Measurements from ENCODE around the gene AKAP10. TPM values are rescaled to one million over a fixed set of nuclear protein-coding genes. Genes with fewer than 3 reads are reported as not detected.

Gene AKAP10
- total and polyA plus RNA-seq, 7 experiments from 2014 or later = 17.0 to 69.0 (median 50.5) TPM

DNA sequence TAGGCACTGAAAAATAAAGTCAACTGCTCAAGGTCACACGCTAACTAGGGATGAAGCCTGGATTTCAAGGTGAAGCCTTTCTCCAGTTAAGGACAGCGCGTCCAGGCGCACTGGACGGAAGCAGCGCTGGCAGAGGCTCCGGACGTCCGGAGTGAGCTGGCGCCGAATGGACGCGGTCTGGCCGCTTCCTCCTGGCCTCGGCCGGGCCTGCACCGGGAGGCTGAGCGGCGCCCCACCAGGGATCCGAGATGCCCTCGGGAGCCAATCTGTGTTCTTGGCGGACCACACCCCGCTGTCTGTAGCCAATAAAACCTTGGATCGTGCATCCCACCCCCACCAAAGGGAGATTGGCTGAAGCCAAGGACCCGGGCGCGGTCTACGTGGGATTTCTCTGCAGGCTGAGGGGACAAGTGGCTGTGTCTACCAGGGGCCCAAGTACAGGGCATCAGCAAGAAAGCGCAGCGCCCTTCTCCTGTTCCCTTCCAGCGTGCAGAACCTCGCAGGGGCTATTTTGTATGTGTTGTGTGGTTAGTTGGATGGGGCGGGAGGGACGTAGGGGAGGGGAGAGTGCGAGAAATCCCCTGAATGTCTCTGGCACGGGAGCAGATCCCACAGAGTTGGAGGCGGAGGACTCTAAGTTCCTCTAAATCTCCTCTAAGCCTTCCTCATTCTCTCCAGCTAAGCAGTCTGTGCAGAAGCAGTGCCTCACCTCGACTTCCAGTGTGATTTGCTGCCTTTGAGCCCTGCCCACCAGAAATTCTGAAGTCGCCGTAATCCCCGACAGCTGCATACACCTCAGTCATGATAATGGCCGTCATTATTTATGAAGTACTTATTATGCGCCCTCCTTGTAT is 2.5 kb upstream of the AKAP10 start:
- DNase-seq (no peak), ATAC-seq (no peak)
- Mint-ChIP-seq H3K27me3 (peaks cover 0 to 2% (median 0%) of the 10 kb centered on the region in 5 donors), H3K4me1 (peaks cover 15 to 33% (median 28%) of the 10 kb centered on the region in 7 donors), H3K9me3 (peaks cover 0 to 11% (median 0%) of the 10 kb centered on the region in 11 donors), H3K27ac (peak overlapping the region in 2 of 9 donors; percentile 3 to 25), H3K4me3 (peak overlapping the region in 6 of 10 donors; percentile 19 to 71 (median 38)), H3K36me3 (peaks cover 0 to 9% (median 8%) of the 10 kb centered on the region in 5 donors)
- H3K36me3 ChIP-seq (ENCODE audit: control insufficient read depth in 2 of 3, insufficient read depth in 3 of 3, low read length in 3 of 3) = peaks cover 0 to 4% (median 0%) of the 10 kb centered on the region in 3 experiments
- H3K27ac ChIP-seq (ENCODE audit: low read depth, low read length) = no peak overlapping the region
- no peaks in the 10 kb centered on the region for H3K27me3 ChIP-seq (ENCODE audit: control insufficient read depth in 2 of 2, insufficient read depth in 2 of 2, low read length in 2 of 2)
- ChIA-PET CTCF (interaction anchor here (0.5 kb wide), 1 partner anchor 14 kb away, joined by 3 read pairs; no protein-coding TSS in a partner anchor), POLR2A (no interaction called here)
- H3K4me3 ChIP-seq (ENCODE audit: low read length) = no peak overlapping the region
- H3K9me3 ChIP-seq (ENCODE audit: control insufficient read depth in 2 of 3, low read length in 3 of 3) = no peaks in the 10 kb centered on the region
- peaks cover 8 to 11% of the 10 kb centered on the region in 2 donors for H3K4me1 ChIP-seq (ENCODE audit: control insufficient read depth in 2 of 2, insufficient read depth in 2 of 2, low read length in 2 of 2)
- intact Hi-C loops (cut with micrococcal nuclease) = loop anchor here (5.0 kb wide), 3 partner anchors 333 to 1798 kb away; partner anchors contain the start of genes ALDH3A2 (in 1 of the 2), ALKBH5 (in 1 of the 2) and MAPK7 (in 1 of the 2)

- Mint-ChIP-seq H3K9me3 (peaks cover 0 to 11% (median 0%) of the 10 kb centered on the region in 11 donors), H3K4me3 (peak overlapping the region; percentile 88 to 98 (median 96)), H3K27ac (peak overlapping the region; percentile 94 to 98 (median 96)), H3K36me3 (peaks cover 0 to 15% (median 9%) of the 10 kb centered on the region in 5 donors), H3K4me1 (peaks cover 22 to 46% (median 40%) of the 10 kb centered on the region in 7 donors), H3K27me3 (peaks cover 0 to 2% (median 0%) of the 10 kb centered on the region in 5 donors)
- peaks cover 0 to 4% (median 0%) of the 10 kb centered on the region in 3 experiments for H3K36me3 ChIP-seq (ENCODE audit: control insufficient read depth in 2 of 3, insufficient read depth in 3 of 3, low read length in 3 of 3)
- ATAC-seq = no peak
- no peaks in the 10 kb centered on the region for H3K9me3 ChIP-seq (ENCODE audit: control insufficient read depth in 2 of 3, low read length in 3 of 3)
- peak overlapping the region; percentile 85 for H3K4me3 ChIP-seq (ENCODE audit: low read length)
- peak overlapping the region; percentile 78 for H3K27ac ChIP-seq (ENCODE audit: low read depth, low read length)
- CTCF ChIA-PET = no interaction called here
- DNase-seq = no peak
- no peaks in the 10 kb centered on the region for H3K27me3 ChIP-seq (ENCODE audit: control insufficient read depth in 2 of 2, insufficient read depth in 2 of 2, low read length in 2 of 2)
- intact Hi-C loops (cut with micrococcal nuclease) = loop anchor here (5.0 kb wide), 3 partner anchors 332 to 1797 kb away; partner anchors contain the start of genes ALDH3A2 (in 1 of the 2), ALKBH5 (in 1 of the 2) and MAPK7 (in 1 of the 2)
- peaks cover 8 to 11% of the 10 kb centered on the region in 2 donors for H3K4me1 ChIP-seq (ENCODE audit: control insufficient read depth in 2 of 2, insufficient read depth in 2 of 2, low read length in 2 of 2)
- POLR2A ChIA-PET = interaction anchor here (0.9 to 1.8 kb wide), 3 partner anchors 11 to 111 kb away, joined by 3 to 6 read pairs (median 6); partner anchors contain the start of gene ULK2
Observed at GRCh38 chr17:19978805-19979211, 1.2 kb upstream of the AKAP10 start.

GRCh38 chr17:19978209-19978802 is 678 bp upstream of the AKAP10 start:
- CTCF ChIA-PET = interaction anchor here (1.6 kb wide), 1 partner anchor 31 kb away, joined by 5 read pairs; the partner anchor contains the start of gene SPECC1
- Histone ChIP-seq H3K9me3 (ENCODE audit: control insufficient read depth in 2 of 3, low read length in 3 of 3) (no peaks in the 10 kb centered on the region), H3K4me3 (ENCODE audit: low read length) (peak overlapping the region; percentile 85), H3K36me3 (ENCODE audit: control insufficient read depth in 2 of 3, insufficient read depth in 3 of 3, low read length in 3 of 3) (peaks cover 0 to 4% (median 0%) of the 10 kb centered on the region in 3 experiments), H3K27me3 (ENCODE audit: control insufficient read depth in 2 of 2, insufficient read depth in 2 of 2, low read length in 2 of 2) (no peaks in the 10 kb centered on the region), H3K27ac (ENCODE audit: low read depth, low read length) (peak overlapping the region; percentile 78), H3K4me1 (ENCODE audit: control insufficient read depth in 2 of 2, insufficient read depth in 2 of 2, low read length in 2 of 2) (peaks cover 8 to 11% of the 10 kb centered on the region in 2 donors)
- Mint-ChIP-seq H3K27me3 (peaks cover 0 to 2% (median 0%) of the 10 kb centered on the region in 5 donors), H3K9me3 (peaks cover 0 to 11% (median 0%) of the 10 kb centered on the region in 11 donors), H3K36me3 (peaks cover 0 to 17% (median 13%) of the 10 kb centered on the region in 5 donors), H3K4me3 (peak overlapping the region; percentile 88 to 98 (median 96)), H3K27ac (peak overlapping the region; percentile 94 to 98 (median 96)), H3K4me1 (peaks cover 28 to 51% (median 45%) of the 10 kb centered on the region in 7 donors)
- ATAC-seq = peak; percentile 31
- peak in 5 of 9 donors; percentile 10 to 34 (median 23) for DNase-seq
- POLR2A ChIA-PET = interaction anchor here (0.6 to 2.0 kb wide), 13 partner anchors 11 to 1065 kb away, joined by 3 to 9 read pairs (median 5); partner anchors contain the start of genes ALDH3A2, MAPK7, SPECC1 and ULK2
- intact Hi-C loops (cut with micrococcal nuclease) = loop anchor here (5.0 kb wide), 3 partner anchors 331 to 1796 kb away; partner anchors contain the start of genes ALDH3A2 (in 1 of the 2), ALKBH5 (in 1 of the 2) and MAPK7 (in 1 of the 2)

- DNase-seq (no peak), ATAC-seq (no peak)
- Histone ChIP-seq H3K4me1 (ENCODE audit: control insufficient read depth in 2 of 2, insufficient read depth in 2 of 2, low read length in 2 of 2) (peaks cover 8 to 11% of the 10 kb centered on the region in 2 donors), H3K4me3 (ENCODE audit: low read length) (no peak overlapping the region), H3K27me3 (ENCODE audit: control insufficient read depth in 2 of 2, insufficient read depth in 2 of 2, low read length in 2 of 2) (no peaks in the 10 kb centered on the region), H3K9me3 (ENCODE audit: control insufficient read depth in 2 of 3, low read length in 3 of 3) (no peaks in the 10 kb centered on the region), H3K36me3 (ENCODE audit: control insufficient read depth in 2 of 3, insufficient read depth in 3 of 3, low read length in 3 of 3) (peaks cover 0 to 9% (median 0%) of the 10 kb centered on the region in 3 experiments), H3K27ac (ENCODE audit: low read depth, low read length) (peak overlapping the region; percentile 2)
- intact Hi-C loops (cut with micrococcal nuclease) = loop anchor here (5.0 kb wide), 3 partner anchors 328 to 1793 kb away; partner anchors contain the start of genes ALDH3A2 (in 1 of the 2), ALKBH5 (in 1 of the 2) and MAPK7 (in 1 of the 2)
- Mint-ChIP-seq H3K9me3 (peaks cover 0 to 11% (median 0%) of the 10 kb centered on the region in 11 donors), H3K27ac (peak overlapping the region; percentile 22 to 89 (median 60)), H3K27me3 (no peaks in the 10 kb centered on the region), H3K4me3 (peak overlapping the region; percentile 15 to 88 (median 58)), H3K4me1 (peaks cover 28 to 67% (median 62%) of the 10 kb centered on the region in 7 donors), H3K36me3 (peaks cover 3 to 24% (median 20%) of the 10 kb centered on the region in 5 donors)
- CTCF ChIA-PET = interaction anchor here (0.6 to 1.0 kb wide), 2 partner anchors 33 to 40 kb away, joined by 3 read pairs; partner anchors contain the start of gene SPECC1
- POLR2A ChIA-PET = interaction anchor here (0.9 kb wide), 1 partner anchor 31 kb away, joined by 3 read pairs; no protein-coding TSS in a partner anchor
Observed at GRCh38 chr17:19975601-19976000, 2.0 kb downstream of the AKAP10 start.

DNA sequence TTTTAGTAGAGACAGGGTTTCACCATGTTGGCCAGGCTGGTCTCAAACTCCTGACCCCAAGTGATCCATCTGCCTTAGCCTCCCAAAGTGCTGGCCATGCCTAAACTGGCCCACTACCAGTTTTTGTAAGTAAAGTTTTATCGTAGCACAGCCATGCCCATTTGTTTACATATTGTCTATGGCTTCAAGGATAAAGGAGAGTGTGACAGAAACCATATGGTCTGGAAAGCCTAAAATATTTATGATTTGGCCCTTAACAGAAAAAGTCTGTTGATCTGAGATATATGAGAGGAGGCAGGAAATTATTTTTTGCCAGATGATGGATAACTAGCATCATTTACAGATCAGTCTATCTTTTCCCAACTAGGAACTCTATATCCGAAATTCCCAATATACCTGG is 4.5 kb downstream of the AKAP10 start:
- Histone ChIP-seq H3K36me3 (ENCODE audit: control insufficient read depth in 2 of 3, insufficient read depth in 3 of 3, low read length in 3 of 3) (peaks cover 0 to 19% (median 6%) of the 10 kb centered on the region in 3 experiments), H3K4me3 (ENCODE audit: low read length) (no peak overlapping the region), H3K27me3 (ENCODE audit: control insufficient read depth in 2 of 2, insufficient read depth in 2 of 2, low read length in 2 of 2) (no peaks in the 10 kb centered on the region), H3K27ac (ENCODE audit: low read depth, low read length) (no peak overlapping the region), H3K9me3 (ENCODE audit: control insufficient read depth in 2 of 3, low read length in 3 of 3) (no peaks in the 10 kb centered on the region), H3K4me1 (ENCODE audit: control insufficient read depth in 2 of 2, insufficient read depth in 2 of 2, low read length in 2 of 2) (peaks cover 8 to 11% of the 10 kb centered on the region in 2 donors)
- DNase-seq (no peak), ATAC-seq (no peak)
- Mint-ChIP-seq H3K4me3 (peak overlapping the region in 1 of 10 donors; percentile 55), H3K27ac (peak overlapping the region in 3 of 9 donors; percentile 33 to 59 (median 43)), H3K9me3 (peaks cover 0 to 3% (median 0%) of the 10 kb centered on the region in 11 donors), H3K4me1 (peaks cover 32 to 78% (median 68%) of the 10 kb centered on the region in 7 donors), H3K36me3 (peaks cover 4 to 41% (median 37%) of the 10 kb centered on the region in 5 donors), H3K27me3 (no peaks in the 10 kb centered on the region)
- intact Hi-C loops (cut with micrococcal nuclease) = no loop called here
- ChIA-PET CTCF (no interaction called here), POLR2A (no interaction called here)

Measured in naive thymus-derived CD4-positive, alpha-beta T cell (primary cell).